ENCODE data around the gene HYOU1.

The HYOU1 gene

GRCh38 chr11:118996926-118997626, 59.9 kb downstream of the HYOU1 start:
- Mint-ChIP-seq H3K36me3 (peaks cover 7% of the 10 kb centered on the region), H3K27ac (peak overlapping the region; percentile 100), H3K4me3 (peak overlapping the region; percentile 98), H3K9me3 (no peaks in the 10 kb centered on the region), H3K27me3 (no peaks in the 10 kb centered on the region), H3K4me1 (peaks cover 31% of the 10 kb centered on the region)
